Measurements from ENCODE around the gene STARD13. TPM values are rescaled to one million over a fixed set of nuclear protein-coding genes. Genes with fewer than 3 reads are reported as not detected.

The STARD13 gene
- 5.3 to 7.2 TPM (median 5.9 TPM) in 5 replicates for total RNA-seq (2022; extraction: Qiagen RNA extraction)

GRCh38 chr13:33285420-33286124, at the start of gene STARD13:
Gene STARD13 (minus strand): TSS chr13:33285755. CDS start chr13:33285638, 117 bp downstream.

Data from A549 treated with Hydrocortisone at 1 μM for 4 hours (cell line).